A549 (cell line): ENCODE data around the gene LCNL1. TPM values are rescaled to one million over a fixed set of nuclear protein-coding genes. Genes with fewer than 3 reads are reported as not detected.

ENCODE experiments used
- ATAC-seq, 2 experiments: fragments of 200-7000 bp in 1 of 2; fragments of >200 bp in 1 of 2; cut with Nextera tagmentation in 1 of 2; cut with Tn5 transposase in 1 of 2; 3 replicates each; pipeline versions ENCODE4 v1.8.0 to v1.9.1; 2018 to 2020; ENCODE audit warnings: mild to moderate bottlenecking in 1 of 2, moderate library complexity in 1 of 2
- CTCF ChIA-PET: fragments of 300-600 bp; sonication (Branson Sonifier 250); formaldehyde crosslinking; extraction: SDS; loops from one replicate; lab custom pipeline; 2021; ENCODE audit warnings: antibody characterized with exemption, inconsistent platforms; lab: Yijun Ruan, JAX
- POLR2A ChIA-PET: fragments of 350-600 bp; formaldehyde crosslinking; extraction: SDS; loops from one replicate; lab custom pipeline; 2021; ENCODE audit warnings: antibody characterized with exemption, inconsistent platforms; lab: Yijun Ruan, JAX
- DNase-seq, 2 experiments: peaks; one replicate each; pipeline versions ENCODE4 v3.0.0 to v3.0.0-alpha.2; 2011 to 2016; ENCODE audit warnings: low read depth in 1 of 2, low spot score in 1 of 2
- FAIRE-seq: peaks from 2 replicates; lab custom pipeline; 2011; peaks lifted over from hg19 to GRCh38; lab: Jason Lieb, UNC
- H3K27ac ChIP-seq, 2 experiments: fragments of >200 bp; sonication (Bioruptor Twin); formaldehyde crosslinking; 3 replicates each; pipeline ENCODE4 v1.5.1; 2016 to 2017
- H3K4me1 ChIP-seq: fragments of >200 bp; sonication (Bioruptor Twin); formaldehyde crosslinking; 3 replicates; pipeline ENCODE4 v1.6.1; 2016
- H3K4me2 ChIP-seq: fragments of >200 bp; sonication (Bioruptor Twin); formaldehyde crosslinking; 3 replicates; pipeline ENCODE4 v1.6.1; 2016
- H3K4me3 ChIP-seq: fragments of >200 bp; sonication (Bioruptor Twin); formaldehyde crosslinking; 3 replicates; pipeline ENCODE4 v1.5.1; 2016
- H3K9me3 ChIP-seq: fragments of >200 bp; sonication (Bioruptor Twin); formaldehyde crosslinking; 3 replicates; pipeline ENCODE4 v1.6.1; 2016
- BCL3 ChIP-seq: fragments of >200 bp; sonication (Bioruptor Twin); formaldehyde crosslinking; IDR thresholded peaks from 3 replicates; pipeline ENCODE4 v1.6.1; 2016
- E2F6 ChIP-seq: IDR thresholded peaks from 2 replicates; pipeline ENCODE4 v1.6.1; 2012; ENCODE audit warnings: low read depth, borderline replicate concordance
- FOSB ChIP-seq: fragments of 250-450 bp; sonication (Bioruptor Pico); IDR thresholded peaks from 2 replicates; pipeline ENCODE4 v1.5.0; 2020; ENCODE audit warnings: mild to moderate bottlenecking, moderate library complexity
- HDAC2 ChIP-seq: fragments of 200-600 bp; sonication (generic); IDR thresholded peaks from 2 replicates; pipeline ENCODE4 v1.6.1; 2016
- HOXB13 ChIP-seq: fragments of 250-450 bp; sonication (Bioruptor Pico); IDR thresholded peaks from 2 replicates; pipeline ENCODE4 v1.5.0; 2020; ENCODE audit warnings: low read depth, mild to moderate bottlenecking, moderate library complexity
- HOXB5 ChIP-seq: fragments of 250-450 bp; sonication (Bioruptor Pico); IDR thresholded peaks from 2 replicates; pipeline ENCODE4 v1.5.0; 2020; ENCODE audit warnings: mild to moderate bottlenecking, moderate library complexity
- JUN ChIP-seq, 2 experiments: fragments of >200 bp; sonication (Bioruptor Twin); formaldehyde crosslinking; IDR thresholded peaks; 2 replicates in 1 of 2; 3 replicates in 1 of 2; pipeline ENCODE4 v1.6.1; 2016 to 2017
- MAZ ChIP-seq: fragments of 150-350 bp; IDR thresholded peaks from 2 replicates; pipeline ENCODE4 v1.6.1; 2014; ENCODE audit warnings: antibody characterized with exemption, low read depth, low read length, borderline replicate concordance
- NFE2L2 ChIP-seq: fragments of 150-350 bp; conservative IDR thresholded peaks from 2 replicates; pipeline ENCODE4 v1.6.1; 2014; ENCODE audit warnings: low read length
- NPAS2 ChIP-seq: fragments of 250-450 bp; sonication (Bioruptor Pico); IDR thresholded peaks from 2 replicates; pipeline ENCODE4 v1.8.0; 2022; ENCODE audit warnings: mild to moderate bottlenecking, moderate library complexity, borderline replicate concordance
- NR3C1 ChIP-seq: fragments of >200 bp; sonication (Bioruptor Twin); formaldehyde crosslinking; IDR thresholded peaks from 3 replicates; pipeline ENCODE4 v1.6.1; 2017
- POLR2A ChIP-seq: IDR thresholded peaks from 2 replicates; pipeline ENCODE4 v1.6.1; 2012; ENCODE audit warnings: mild to moderate bottlenecking, low read length
- POLR2AphosphoS2 ChIP-seq: conservative IDR thresholded peaks from 2 replicates; pipeline ENCODE4 v1.6.1; 2012; ENCODE audit warnings: low read length, improper control_type of control experiment, inconsistent platforms
- RCOR1 ChIP-seq: fragments of 150-350 bp; IDR thresholded peaks from 2 replicates; pipeline ENCODE4 v1.6.1; 2014; ENCODE audit warnings: antibody characterized with exemption, low read length, low read depth
- RFX5 ChIP-seq: fragments of 450-650 bp; IDR thresholded peaks from 2 replicates; pipeline ENCODE4 v1.7.1; 2014; ENCODE audit warnings: antibody characterized with exemption, mild to moderate bottlenecking, moderate library complexity
- SREBF2 ChIP-seq: fragments of 450-650 bp; IDR thresholded peaks from 2 replicates; pipeline ENCODE4 v1.6.1; 2014; ENCODE audit warnings: mild to moderate bottlenecking, moderate library complexity
- TFCP2L1 ChIP-seq: fragments of 250-450 bp; sonication (Bioruptor Pico); IDR thresholded peaks from 2 replicates; pipeline ENCODE4 v1.5.0; 2021; ENCODE audit warnings: mild to moderate bottlenecking
- ZFP36 ChIP-seq: fragments of 450-650 bp; IDR thresholded peaks from 2 replicates; pipeline ENCODE4 v1.6.1; 2014; ENCODE audit warnings: borderline replicate concordance; ENCODE audit not compliant: partially characterized antibody
- ZNF302 ChIP-seq: fragments of 250-450 bp; sonication (Bioruptor Pico); IDR thresholded peaks from 2 replicates; pipeline ENCODE4 v1.9.0; 2021; ENCODE audit warnings: inconsistent platforms, mild to moderate bottlenecking, moderate library complexity
- ZSCAN20 ChIP-seq: fragments of 250-450 bp; sonication (Bioruptor Pico); IDR thresholded peaks from 2 replicates; pipeline ENCODE4 v1.8.0; 2022; ENCODE audit warnings: mild to moderate bottlenecking, moderate library complexity
- WGBS: methylation state at CpG from one replicate; pipeline ENCODE4 v1.1.6; 2017; ENCODE audit errors: missing lambda C conversion rate; 5-methylcytosine and 5-hydroxymethylcytosine counted together
- polyA minus RNA-seq: library from RNA; depleted of rRNA, polyadenylated mRNA; stranded (reverse); fragments of >200 nt; gene quantifications from 2 replicates; pipeline ENCODE4 v1.2.3, GENCODE V29; 2011; rRNA and poly(A)+ RNA removed
- polyA plus RNA-seq, 4 experiments: library from polyadenylated mRNA; depleted of rRNA in 3 of 4; stranded (reverse); fragments of >200 nt; fragmentation: RNase III in 1 of 4; extraction: RNeasy Plus Mini Kit Qiagen cat#74134 plus additional on column Dnase treatment in 1 of 4; gene quantifications; 2 replicates in 3 of 4; 3 replicates in 1 of 4; pipeline ENCODE4 v1.2.3, GENCODE V29; 2011 to 2017
- TF ChIP-seq, protein P1 (sequence below): IDR thresholded peaks from 2 replicates; pipeline ENCODE4 v1.6.1; 2012
- TF ChIP-seq, protein P2 (sequence below): fragments of >200 bp; sonication (Bioruptor Twin); formaldehyde crosslinking; IDR thresholded peaks from 3 replicates; pipeline ENCODE4 v1.5.1; 2016

Gene LCNL1
- polyA plus RNA-seq (2011; rRNA removed) (0.04 and 0.19 TPM in 2 replicates), polyA plus RNA-seq (2017; fragmentation: RNase III; extraction: RNeasy Plus Mini Kit Qiagen cat#74134 plus additional on column Dnase treatment) (0.05 to 0.08 TPM (median 0.08 TPM) in 3 replicates), polyA minus RNA-seq (not detected in 2 replicates)
- polyA plus RNA-seq (2012; cell fraction: cytosol; rRNA removed): 0.01 and 0.04 TPM in 2 replicates
- polyA plus RNA-seq (2012; cell fraction: nucleus; rRNA removed): 0.39 and 0.48 TPM in 2 replicates

GRCh38 chr9:136982232-136983051 is at the start of gene LCNL1:
Gene LCNL1 (plus strand): TSS chr9:136982993. CDS start chr9:136983587, 594 bp downstream.
- FAIRE-seq (no peak), ATAC-seq (no peak), DNase-seq (no peak)
- POLR2A ChIA-PET: interaction anchor here (2.1 kb wide), 1 partner anchor 9 kb away, joined by 7 read pairs; the partner anchor contains the start of gene PAXX
- no peak within 1 kb of the TSS for H3K4me3 ChIP-seq
- H3K4me2 ChIP-seq: no peak within 1 kb of the TSS
- 74% methylated on average over 18 of the region's 18 CpGs for WGBS
- peak within 1 kb of the TSS in 1 of 2 experiments; percentile 40; a peak in 2 of 6 replicates for H3K27ac ChIP-seq
- TF ChIP-seq BCL3 (no peak), TFCP2L1 (CRISPR knock-in tag) (no peak), HOXB13 (CRISPR knock-in tag) (no peak), NFE2L2 (no peak), ZSCAN20 (CRISPR knock-in tag) (no peak), NR3C1 (no peak), MAZ (no peak), POLR2A (no peak), ZFP36 (no peak), POLR2AphosphoS2 (no peak)
- TF ChIP-seq, protein P1, sequence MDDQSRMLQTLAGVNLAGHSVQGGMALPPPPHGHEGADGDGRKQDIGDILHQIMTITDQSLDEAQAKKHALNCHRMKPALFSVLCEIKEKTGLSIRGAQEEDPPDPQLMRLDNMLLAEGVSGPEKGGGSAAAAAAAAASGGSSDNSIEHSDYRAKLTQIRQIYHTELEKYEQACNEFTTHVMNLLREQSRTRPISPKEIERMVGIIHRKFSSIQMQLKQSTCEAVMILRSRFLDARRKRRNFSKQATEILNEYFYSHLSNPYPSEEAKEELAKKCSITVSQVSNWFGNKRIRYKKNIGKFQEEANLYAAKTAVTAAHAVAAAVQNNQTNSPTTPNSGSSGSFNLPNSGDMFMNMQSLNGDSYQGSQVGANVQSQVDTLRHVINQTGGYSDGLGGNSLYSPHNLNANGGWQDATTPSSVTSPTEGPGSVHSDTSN: no peak
- TF ChIP-seq, protein P2, sequence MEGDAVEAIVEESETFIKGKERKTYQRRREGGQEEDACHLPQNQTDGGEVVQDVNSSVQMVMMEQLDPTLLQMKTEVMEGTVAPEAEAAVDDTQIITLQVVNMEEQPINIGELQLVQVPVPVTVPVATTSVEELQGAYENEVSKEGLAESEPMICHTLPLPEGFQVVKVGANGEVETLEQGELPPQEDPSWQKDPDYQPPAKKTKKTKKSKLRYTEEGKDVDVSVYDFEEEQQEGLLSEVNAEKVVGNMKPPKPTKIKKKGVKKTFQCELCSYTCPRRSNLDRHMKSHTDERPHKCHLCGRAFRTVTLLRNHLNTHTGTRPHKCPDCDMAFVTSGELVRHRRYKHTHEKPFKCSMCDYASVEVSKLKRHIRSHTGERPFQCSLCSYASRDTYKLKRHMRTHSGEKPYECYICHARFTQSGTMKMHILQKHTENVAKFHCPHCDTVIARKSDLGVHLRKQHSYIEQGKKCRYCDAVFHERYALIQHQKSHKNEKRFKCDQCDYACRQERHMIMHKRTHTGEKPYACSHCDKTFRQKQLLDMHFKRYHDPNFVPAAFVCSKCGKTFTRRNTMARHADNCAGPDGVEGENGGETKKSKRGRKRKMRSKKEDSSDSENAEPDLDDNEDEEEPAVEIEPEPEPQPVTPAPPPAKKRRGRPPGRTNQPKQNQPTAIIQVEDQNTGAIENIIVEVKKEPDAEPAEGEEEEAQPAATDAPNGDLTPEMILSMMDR: no peak
- TF ChIP-seq, all 56 proteins: peak for 0
- CTCF ChIA-PET: interaction anchor here (0.7 to 1.6 kb wide), 5 partner anchors 11 to 82 kb away, joined by 3 to 9 read pairs (median 3); partner anchors contain the start of gene C8G
- H3K4me1 ChIP-seq: peaks cover 4% of the 10 kb centered on the region; the same call in 1 of the 3 replicates
- H3K9me3 ChIP-seq: no peaks in the 10 kb centered on the region

DNA sequence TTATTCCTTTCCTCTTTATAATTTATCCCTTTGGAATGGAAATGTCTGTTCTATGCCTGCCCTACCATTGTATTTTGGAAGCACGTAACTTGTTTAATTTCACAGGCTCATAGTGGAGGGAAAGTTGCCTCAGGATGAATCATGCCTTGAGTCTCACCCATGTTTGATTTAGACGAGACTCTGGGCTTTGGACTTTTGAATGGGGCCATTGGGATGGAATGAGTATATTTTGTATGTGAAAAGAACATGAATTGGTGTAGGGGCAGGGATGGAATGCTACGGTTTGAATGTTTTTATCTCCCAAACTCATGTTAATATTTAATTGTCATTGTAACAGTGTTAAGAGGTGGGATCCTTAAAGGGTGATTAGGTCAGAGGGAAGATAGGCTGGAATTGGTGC is 48.5 kb upstream of the LCNL1 start:
- no peak for ATAC-seq
- WGBS: 70% methylated on average over 3 of the region's 3 CpGs
- POLR2A ChIA-PET: no interaction called here

More for the DNA sequence above, 48.5 kb upstream of the LCNL1 start:
- DNase-seq (no peak), FAIRE-seq (no peak)
- Histone ChIP-seq H3K4me3 (no peak overlapping the region), H3K4me2 (no peak overlapping the region), H3K9me3 (peaks cover 10% of the 10 kb centered on the region; the same call in 2 of the 3 replicates), H3K4me1 (peaks cover 13% of the 10 kb centered on the region), H3K27ac (peak overlapping the region in 1 of 2 experiments; percentile 49; a peak in 2 of 6 replicates)
- TF ChIP-seq POLR2AphosphoS2: no peak
- no peak for TF ChIP-seq HDAC2
- TF ChIP-seq NFE2L2: no peak
- no peak for TF ChIP-seq NPAS2 (CRISPR knock-in tag)
- TF ChIP-seq FOSB: no peak
- no peak for TF ChIP-seq RFX5
- TF ChIP-seq JUN (IDR thresholded peaks at IDR 0.05): no peak; a peak in 1 of 5 replicates
- TF ChIP-seq E2F6: no peak
- no peak for TF ChIP-seq HOXB5 (CRISPR knock-in tag)
- no peak for TF ChIP-seq SREBF2
- TF ChIP-seq RCOR1: no peak
- TF ChIP-seq ZNF302 (CRISPR knock-in tag): no peak
- CTCF ChIA-PET: interaction anchor here (1.6 to 2.3 kb wide), 2 partner anchors 10 to 112 kb away, joined by 3 to 8 read pairs; partner anchors contain the start of genes C8G, FBXW5 and NPDC1
